Neutrophil (primary cell): ENCODE measurements around the gene CEP83.

Source experiments
- H3K27ac ChIP-seq: fragments of 200-600 bp; sonication (generic); 2 replicates; pipeline ENCODE4 v1.5.1; 2016; ENCODE audit warnings: mild to moderate bottlenecking, moderate library complexity
- H3K27me3 ChIP-seq: fragments of 200-600 bp; sonication (generic); 2 replicates; pipeline ENCODE4 v1.6.0; 2016; ENCODE audit warnings: mild to moderate bottlenecking
- H3K36me3 ChIP-seq: fragments of 200-600 bp; sonication (generic); 2 replicates; pipeline ENCODE4 v1.5.1; 2017
- H3K4me1 ChIP-seq, 2 experiments: fragments of 200-600 bp in 1 of 2; sonication (generic) in 1 of 2; 1 replicate in 1 of 2; 2 replicates in 1 of 2; pipeline versions ENCODE4 v1.5.1 to v1.6.1; 2013 to 2016; ENCODE audit warnings: low read depth in 1 of 2, low read length in 1 of 2, mild to moderate bottlenecking in 1 of 2, moderate library complexity in 1 of 2; ENCODE audit not compliant: control insufficient read depth in 1 of 2, insufficient read depth in 1 of 2
- H3K4me3 ChIP-seq, 2 experiments: fragments of 200-600 bp in 1 of 2; sonication (generic) in 1 of 2; 1 replicate in 1 of 2; 2 replicates in 1 of 2; pipeline ENCODE4 v1.5.1; 2013 to 2016; ENCODE audit warnings: low read depth in 1 of 2, low read length in 1 of 2, mild to moderate bottlenecking in 1 of 2, moderate library complexity in 1 of 2
- H3K9me3 ChIP-seq: fragments of 200-600 bp; sonication (generic); 2 replicates; pipeline ENCODE4 v1.5.1; 2016
- TF ChIP-seq, protein P1 (sequence below): fragments of 200-600 bp; sonication (generic); IDR thresholded peaks from 2 replicates; pipeline ENCODE4 v1.5.1; 2016; ENCODE audit warnings: antibody characterized with exemption

The CEP83 gene

DNA sequence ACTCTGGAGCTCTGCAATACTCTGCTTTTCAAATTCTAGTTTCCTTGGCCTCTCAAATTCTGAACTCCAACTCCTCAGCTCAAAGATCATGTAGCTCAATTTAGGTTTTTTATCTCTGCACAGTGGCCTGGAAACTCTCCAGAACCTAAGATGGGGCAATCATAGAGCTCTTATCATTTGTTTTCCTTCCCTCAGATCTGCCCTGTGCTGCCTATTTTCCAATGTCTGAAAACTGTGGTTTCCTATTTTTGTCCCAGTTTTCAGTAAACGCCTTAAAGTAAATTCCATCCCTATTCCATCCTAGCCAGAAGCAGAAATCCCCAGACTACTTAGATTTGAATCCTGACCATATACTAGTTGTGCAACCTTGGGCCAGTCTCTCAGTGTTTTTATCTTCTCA, 73.2 kb downstream of the CEP83 start:
- H3K4me1 ChIP-seq, result no peaks in the 10 kb centered on the region
- H3K4me3 ChIP-seq, result no peak overlapping the region
- H3K27me3 ChIP-seq, result no peaks in the 10 kb centered on the region
- H3K9me3 ChIP-seq, result no peaks in the 10 kb centered on the region
- no peak overlapping the region for H3K27ac ChIP-seq
- H3K36me3 ChIP-seq, result no peaks in the 10 kb centered on the region
- TF ChIP-seq, protein P1, sequence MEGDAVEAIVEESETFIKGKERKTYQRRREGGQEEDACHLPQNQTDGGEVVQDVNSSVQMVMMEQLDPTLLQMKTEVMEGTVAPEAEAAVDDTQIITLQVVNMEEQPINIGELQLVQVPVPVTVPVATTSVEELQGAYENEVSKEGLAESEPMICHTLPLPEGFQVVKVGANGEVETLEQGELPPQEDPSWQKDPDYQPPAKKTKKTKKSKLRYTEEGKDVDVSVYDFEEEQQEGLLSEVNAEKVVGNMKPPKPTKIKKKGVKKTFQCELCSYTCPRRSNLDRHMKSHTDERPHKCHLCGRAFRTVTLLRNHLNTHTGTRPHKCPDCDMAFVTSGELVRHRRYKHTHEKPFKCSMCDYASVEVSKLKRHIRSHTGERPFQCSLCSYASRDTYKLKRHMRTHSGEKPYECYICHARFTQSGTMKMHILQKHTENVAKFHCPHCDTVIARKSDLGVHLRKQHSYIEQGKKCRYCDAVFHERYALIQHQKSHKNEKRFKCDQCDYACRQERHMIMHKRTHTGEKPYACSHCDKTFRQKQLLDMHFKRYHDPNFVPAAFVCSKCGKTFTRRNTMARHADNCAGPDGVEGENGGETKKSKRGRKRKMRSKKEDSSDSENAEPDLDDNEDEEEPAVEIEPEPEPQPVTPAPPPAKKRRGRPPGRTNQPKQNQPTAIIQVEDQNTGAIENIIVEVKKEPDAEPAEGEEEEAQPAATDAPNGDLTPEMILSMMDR, result no peak

DNA sequence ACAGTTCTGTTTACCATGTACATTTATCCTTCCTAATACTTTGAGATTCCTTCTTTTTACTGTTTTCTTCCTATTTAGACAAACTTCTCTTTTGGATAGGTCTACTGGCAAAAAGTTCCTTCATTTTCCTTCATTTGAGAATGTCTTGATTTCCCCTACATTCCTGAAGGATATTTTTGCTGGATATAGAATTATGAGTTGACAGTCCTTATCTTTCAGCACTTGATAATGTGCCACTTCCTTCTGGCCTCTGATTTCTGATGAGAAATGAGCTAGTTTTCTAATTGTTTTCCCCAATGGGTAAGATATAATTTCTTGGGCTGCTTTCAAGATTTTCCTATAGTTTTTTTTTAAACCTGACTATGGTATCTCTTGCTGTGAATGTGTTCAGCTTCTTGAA, 75.6 kb downstream of the CEP83 start:
- H3K9me3 ChIP-seq, result no peaks in the 10 kb centered on the region
- H3K36me3 ChIP-seq, result no peaks in the 10 kb centered on the region
- no peaks in the 10 kb centered on the region for H3K4me1 ChIP-seq
- no peak overlapping the region for H3K4me3 ChIP-seq
- TF ChIP-seq, protein P1, result no peak
- H3K27ac ChIP-seq, result no peak overlapping the region
- H3K27me3 ChIP-seq, result no peaks in the 10 kb centered on the region

DNA sequence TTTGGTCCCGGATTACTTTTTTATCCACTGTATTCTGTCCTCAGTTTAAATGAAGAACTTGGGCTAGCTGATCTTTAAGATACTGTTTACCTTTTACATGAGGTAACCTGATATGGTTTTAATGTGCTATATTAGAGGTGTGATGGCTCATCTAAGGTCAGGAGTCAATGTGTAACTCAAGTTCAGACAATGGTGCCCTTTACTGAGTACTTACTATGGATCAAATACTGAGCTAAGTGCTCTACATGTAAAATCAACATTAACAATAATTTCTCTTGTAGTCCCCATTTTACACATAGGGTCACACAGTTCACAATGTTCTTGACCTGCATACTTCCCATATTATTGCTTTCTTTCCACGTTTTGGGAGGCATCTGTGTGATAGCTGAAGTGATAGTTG, 79.2 kb downstream of the CEP83 start:
- no peaks in the 10 kb centered on the region for H3K9me3 ChIP-seq
- TF ChIP-seq, protein P1, result no peak
- no peak overlapping the region for H3K27ac ChIP-seq
- no peaks in the 10 kb centered on the region for H3K36me3 ChIP-seq
- no peak overlapping the region for H3K4me3 ChIP-seq
- no peaks in the 10 kb centered on the region for H3K27me3 ChIP-seq
- no peaks in the 10 kb centered on the region for H3K4me1 ChIP-seq

DNA sequence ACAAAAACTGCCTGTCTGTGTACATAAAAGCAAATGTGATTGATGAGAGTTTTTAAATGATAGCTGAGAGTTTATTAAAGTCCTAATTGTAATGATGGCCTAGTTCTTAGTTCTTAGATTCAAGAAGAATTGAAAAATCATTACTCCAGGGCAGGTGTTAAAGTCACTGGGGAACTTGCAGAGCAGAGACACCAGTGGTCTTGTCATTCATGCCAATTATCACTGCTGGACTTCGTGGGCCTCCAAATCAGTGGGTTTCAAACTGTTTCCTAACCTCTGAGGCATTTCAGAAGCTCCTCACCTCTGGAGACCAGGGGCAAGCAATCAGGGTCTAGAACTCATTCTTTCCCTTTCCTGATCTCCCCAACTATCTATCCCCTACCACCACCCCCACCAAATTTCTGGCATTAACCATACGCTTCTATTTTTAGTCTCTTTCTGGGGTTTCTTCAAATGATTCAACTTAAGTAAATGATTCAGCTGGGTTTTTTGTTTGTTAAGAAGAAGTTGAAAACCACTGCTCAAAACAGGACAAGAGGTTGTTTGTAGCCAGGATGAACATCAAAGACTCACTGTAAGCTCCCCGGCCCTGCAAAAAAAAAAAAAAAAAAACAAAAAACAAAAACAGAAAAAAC, 80.1 kb downstream of the CEP83 start:
- Histone ChIP-seq H3K36me3 (no peaks in the 10 kb centered on the region), H3K27ac (no peak overlapping the region), H3K9me3 (no peaks in the 10 kb centered on the region), H3K4me1 (no peaks in the 10 kb centered on the region), H3K27me3 (no peaks in the 10 kb centered on the region), H3K4me3 (no peak overlapping the region)
- TF ChIP-seq, protein P1, result no peak

DNA sequence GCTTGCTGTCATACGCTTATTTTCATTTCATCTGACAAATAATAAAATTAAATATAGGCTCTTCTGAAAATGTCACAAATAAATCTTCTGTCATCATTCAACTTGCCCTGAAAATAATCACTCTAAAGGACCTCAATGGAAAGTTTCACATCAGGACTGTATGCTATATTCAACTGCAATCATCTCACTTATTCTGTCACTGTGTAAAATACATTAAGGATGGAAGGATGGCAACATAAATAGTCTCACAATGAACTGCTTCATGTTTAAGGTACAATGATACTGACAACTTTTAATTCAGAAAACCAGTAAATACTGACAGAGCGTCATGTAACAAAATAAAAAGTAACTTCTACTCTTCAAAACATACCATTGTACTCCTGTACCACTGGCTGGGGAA, 82.1 kb downstream of the CEP83 start:
- TF ChIP-seq, protein P1, result no peak
- H3K27me3 ChIP-seq, result no peaks in the 10 kb centered on the region
- H3K9me3 ChIP-seq, result no peaks in the 10 kb centered on the region
- no peak overlapping the region for H3K4me3 ChIP-seq
- H3K4me1 ChIP-seq, result no peaks in the 10 kb centered on the region
- no peak overlapping the region for H3K27ac ChIP-seq
- H3K36me3 ChIP-seq, result no peaks in the 10 kb centered on the region

DNA sequence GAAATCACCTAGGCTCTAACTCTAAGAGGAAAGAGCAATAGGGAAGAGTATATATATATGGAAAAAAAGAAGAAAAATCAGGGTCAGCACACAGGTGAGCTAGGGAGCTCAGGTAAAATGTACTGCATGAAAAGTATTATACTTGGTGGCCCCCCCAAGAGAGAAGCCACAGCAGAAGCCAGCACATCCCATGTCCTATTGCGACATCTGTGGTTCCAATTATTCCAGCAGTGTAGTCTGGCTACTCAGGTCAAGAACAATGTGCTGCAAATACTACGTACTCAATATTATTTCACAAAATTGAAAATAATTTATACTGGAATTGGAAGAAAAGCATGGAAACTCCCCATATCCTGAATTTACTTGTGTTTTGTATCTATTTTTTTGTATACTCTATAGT, 85.5 kb downstream of the CEP83 start:
- no peak overlapping the region for H3K4me3 ChIP-seq
- H3K9me3 ChIP-seq, result no peaks in the 10 kb centered on the region
- H3K4me1 ChIP-seq, result no peaks in the 10 kb centered on the region
- TF ChIP-seq, protein P1, result no peak
- H3K27ac ChIP-seq, result no peak overlapping the region
- no peaks in the 10 kb centered on the region for H3K36me3 ChIP-seq
- no peaks in the 10 kb centered on the region for H3K27me3 ChIP-seq
